Measurements from ENCODE around the gene NME4.

NME4 gene

DNA sequence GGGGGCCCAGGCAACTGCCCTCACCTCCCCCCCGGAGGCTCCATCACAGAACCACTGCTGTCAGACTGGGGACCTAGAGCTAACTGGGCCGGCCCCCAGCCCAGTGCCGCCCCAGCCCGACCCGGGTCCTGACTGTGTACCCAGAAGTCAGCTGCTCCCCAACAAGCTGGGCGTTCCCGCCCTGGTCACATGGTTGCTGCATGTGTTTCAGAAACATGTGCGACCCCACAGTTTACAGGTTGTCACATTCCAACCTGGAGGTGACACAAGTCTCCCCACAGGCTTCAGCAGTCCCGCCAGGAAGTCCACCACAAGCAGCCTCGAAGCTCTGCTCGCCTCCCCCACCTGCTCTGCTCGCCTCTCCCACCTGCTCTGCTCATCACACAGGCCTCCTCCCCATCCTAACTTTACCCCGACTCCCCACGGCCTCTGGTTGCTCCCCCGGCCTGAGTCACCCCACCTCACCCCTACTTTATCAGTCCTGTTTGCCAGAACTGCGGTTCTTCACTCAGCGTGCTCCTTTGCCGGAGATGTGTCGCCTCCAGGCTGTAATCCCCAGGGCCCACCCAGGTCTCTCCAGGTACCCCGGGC, 27.6 kb upstream of the NME4 start:
- H3K27ac Mint-ChIP-seq, result no peak overlapping the region
- H3K4me1 Mint-ChIP-seq (ENCODE audit: low read depth), result peaks cover 14% of the 10 kb centered on the region
- peaks cover 18% of the 10 kb centered on the region for H3K36me3 Mint-ChIP-seq (ENCODE audit: low read depth)
- H3K9me3 Mint-ChIP-seq, result no peaks in the 10 kb centered on the region
- H3K4me3 Mint-ChIP-seq, result peak overlapping the region; percentile 73
- DNase-seq (ENCODE audit: low spot score), result no peak
- H3K27me3 Mint-ChIP-seq (ENCODE audit: low read depth), result no peaks in the 10 kb centered on the region

DNA sequence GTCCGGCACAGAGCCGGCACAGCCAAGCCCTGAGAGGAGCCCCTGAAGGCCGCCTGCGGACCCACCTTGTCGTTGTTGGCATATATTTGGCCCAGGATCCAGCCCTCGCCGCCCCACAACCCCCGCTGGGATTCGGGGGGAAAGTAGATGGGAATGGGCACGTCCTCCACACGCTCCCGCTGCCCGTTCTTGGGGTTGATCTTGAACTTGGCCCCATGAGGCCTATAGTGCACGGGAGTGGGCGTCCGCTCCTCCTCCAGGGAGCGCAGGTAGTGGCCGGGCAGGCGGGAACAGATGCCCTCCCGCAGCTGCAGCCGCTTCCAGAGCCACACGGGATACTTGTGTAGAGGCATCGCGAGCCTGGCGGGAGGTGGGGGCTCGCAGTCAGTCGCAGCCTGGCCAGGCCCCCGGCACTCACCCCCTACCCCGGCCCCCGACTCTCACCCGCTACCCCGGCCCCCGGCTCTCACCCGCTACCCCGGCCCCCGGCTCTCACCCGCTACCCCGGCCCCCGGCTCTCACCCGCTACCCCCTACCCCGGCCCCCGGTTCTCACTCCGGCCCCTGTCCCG, 27.0 kb upstream of the NME4 start:
- no peaks in the 10 kb centered on the region for H3K27me3 Mint-ChIP-seq (ENCODE audit: low read depth)
- peak overlapping the region; percentile 41 for H3K27ac Mint-ChIP-seq
- H3K4me3 Mint-ChIP-seq, result peak overlapping the region; percentile 73
- DNase-seq (ENCODE audit: low spot score), result no peak
- H3K36me3 Mint-ChIP-seq (ENCODE audit: low read depth), result peaks cover 18% of the 10 kb centered on the region
- H3K4me1 Mint-ChIP-seq (ENCODE audit: low read depth), result peaks cover 14% of the 10 kb centered on the region
- no peaks in the 10 kb centered on the region for H3K9me3 Mint-ChIP-seq

DNA sequence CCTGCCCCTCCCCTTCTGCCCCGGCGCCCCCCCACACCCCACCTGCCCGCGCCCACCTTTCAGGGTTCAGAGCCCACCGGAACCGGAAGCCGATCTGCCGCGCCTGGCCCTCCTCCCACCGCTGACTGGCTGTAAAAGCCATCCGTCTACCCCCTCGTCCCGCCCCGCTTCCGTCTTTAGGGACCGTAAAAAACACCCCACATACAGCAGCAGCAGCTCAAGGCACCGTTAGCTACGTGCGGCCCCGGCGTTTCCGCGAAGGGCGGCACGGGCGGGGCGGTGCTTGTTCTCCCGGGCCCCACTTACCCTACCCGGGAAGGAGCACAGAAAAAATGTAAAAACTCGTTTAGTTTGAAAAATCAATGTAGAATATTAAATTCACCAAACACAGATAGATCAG, 26.6 kb upstream of the NME4 start, which contains the start of gene MRPL28:
TSS of gene MRPL28 (minus strand) at position 96 of the 400 bp plus-strand sequence. CDS start 320 bp downstream, outside the sequence.
- Mint-ChIP-seq H3K36me3 (ENCODE audit: low read depth) (peaks cover 18% of the 10 kb centered on the region), H3K4me3 (peak within 1 kb of the TSS; percentile 94), H3K9me3 (no peaks in the 10 kb centered on the region), H3K27me3 (ENCODE audit: low read depth) (no peaks in the 10 kb centered on the region), H3K27ac (peak within 1 kb of the TSS; percentile 97), H3K4me1 (ENCODE audit: low read depth) (peaks cover 14% of the 10 kb centered on the region)
- DNase-seq (ENCODE audit: low spot score), result peak; percentile 92

DNA sequence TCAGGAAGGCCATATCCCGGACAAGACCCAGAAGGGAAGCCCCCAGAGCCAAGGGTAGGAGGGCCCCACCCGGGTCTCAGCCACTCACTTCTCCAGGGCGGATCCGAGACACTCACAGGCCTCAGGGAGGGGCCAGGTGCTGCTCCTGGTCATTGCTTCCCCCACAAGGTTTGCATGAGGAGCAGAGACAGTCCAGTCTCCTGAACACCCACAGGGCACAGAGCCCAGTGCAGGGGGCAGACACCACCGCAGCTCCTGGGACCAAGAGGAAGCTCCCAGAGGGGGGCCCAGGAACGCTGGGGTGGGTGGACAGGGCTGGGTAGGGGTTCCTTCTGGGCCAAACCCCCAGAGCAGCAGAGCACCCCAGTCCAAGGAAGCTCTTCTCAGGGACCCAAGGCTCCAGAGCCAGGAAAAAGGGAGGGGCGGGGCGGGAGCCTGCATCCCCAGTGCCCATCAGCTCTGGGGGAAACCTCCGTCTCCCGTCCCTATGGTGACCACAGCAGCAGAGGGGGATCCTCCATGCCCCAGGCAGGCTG, 26.0 kb upstream of the NME4 start:
- no peaks in the 10 kb centered on the region for H3K27me3 Mint-ChIP-seq (ENCODE audit: low read depth)

DNA sequence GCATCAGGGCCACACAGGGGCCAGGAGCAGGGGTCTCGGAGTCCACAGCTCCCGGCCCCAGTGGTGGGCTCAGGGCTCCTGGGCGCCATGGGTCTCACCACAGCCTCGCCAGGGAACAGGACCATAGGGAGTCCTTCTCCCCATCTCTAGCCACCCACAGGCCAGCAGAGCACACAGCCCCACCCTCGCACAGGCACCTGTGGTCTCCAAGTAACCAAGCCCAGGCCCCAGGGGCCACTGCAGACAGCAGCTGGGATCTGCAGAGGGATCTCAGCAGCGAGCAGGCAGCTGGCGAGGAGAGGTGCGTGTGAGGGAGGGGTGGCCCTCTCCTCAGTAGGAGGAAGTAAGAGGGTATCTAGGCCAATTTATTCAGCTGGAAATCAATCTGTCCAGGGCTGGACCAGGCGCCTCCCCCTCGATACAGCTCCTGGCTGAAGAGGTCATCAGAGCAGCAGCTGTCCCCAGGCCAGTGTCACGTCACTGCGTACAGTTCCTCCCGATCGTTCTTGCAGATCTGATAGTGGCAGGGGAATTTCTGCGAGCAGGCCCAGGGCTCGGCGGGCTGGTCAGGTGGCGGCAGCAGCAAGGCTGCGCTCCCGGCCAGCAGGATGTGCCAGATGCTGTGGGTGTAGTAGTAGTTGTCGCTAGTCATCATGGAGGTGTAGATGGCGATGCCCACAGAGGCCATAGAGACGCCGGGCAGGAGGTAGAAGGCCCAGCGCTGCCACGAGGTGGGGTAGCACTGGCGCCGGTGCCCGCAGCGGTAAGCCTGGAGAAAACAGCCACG, 25.3 kb upstream of the NME4 start:
- H3K4me3 Mint-ChIP-seq, result no peak overlapping the region
- H3K4me1 Mint-ChIP-seq (ENCODE audit: low read depth), result peaks cover 14% of the 10 kb centered on the region
- peaks cover 18% of the 10 kb centered on the region for H3K36me3 Mint-ChIP-seq (ENCODE audit: low read depth)
- no peak overlapping the region for H3K27ac Mint-ChIP-seq
- no peak for DNase-seq (ENCODE audit: low spot score)
- H3K27me3 Mint-ChIP-seq (ENCODE audit: low read depth), result no peaks in the 10 kb centered on the region
- H3K9me3 Mint-ChIP-seq, result no peaks in the 10 kb centered on the region

More for the DNA sequence above, 26.0 kb upstream of the NME4 start:
- Mint-ChIP-seq H3K4me1 (ENCODE audit: low read depth) (peaks cover 14% of the 10 kb centered on the region), H3K36me3 (ENCODE audit: low read depth) (peaks cover 18% of the 10 kb centered on the region), H3K9me3 (no peaks in the 10 kb centered on the region), H3K27ac (peak overlapping the region; percentile 97), H3K4me3 (peak overlapping the region; percentile 94)
- DNase-seq (ENCODE audit: low spot score), result no peak

DNA sequence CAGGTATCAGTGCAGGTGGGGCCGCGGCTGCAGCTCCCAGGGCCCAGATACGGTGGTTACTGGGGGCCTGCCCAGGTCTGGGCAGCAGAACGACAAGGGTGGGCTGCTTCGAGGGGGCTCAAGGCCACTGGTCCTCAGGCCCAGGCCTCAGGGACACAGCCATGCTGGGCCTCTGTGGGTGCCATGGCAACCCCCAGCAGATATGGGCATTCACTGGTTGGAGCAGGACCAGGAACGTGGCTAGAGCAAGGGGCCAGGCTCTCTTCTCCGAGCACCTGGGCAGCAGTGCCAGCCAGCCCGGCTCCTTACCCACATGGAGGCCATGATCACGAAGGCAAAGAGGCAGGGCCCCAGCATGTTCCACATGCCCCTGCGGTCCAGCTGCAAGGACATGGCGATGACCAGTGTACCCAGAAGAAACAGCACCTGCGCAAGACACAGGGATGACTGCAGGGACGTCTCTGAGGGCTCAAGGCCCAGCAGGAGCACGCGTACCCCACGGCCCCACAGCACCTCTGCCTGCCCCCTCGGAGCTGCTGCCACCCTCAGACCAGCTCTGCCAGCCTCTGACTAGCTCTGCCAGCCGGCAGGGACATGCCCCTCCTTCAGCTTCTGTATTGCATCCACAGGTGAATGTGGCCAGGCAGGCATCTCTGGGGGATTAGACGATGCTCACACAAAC, 24.6 kb upstream of the NME4 start:
- Mint-ChIP-seq H3K27ac (no peak overlapping the region), H3K36me3 (ENCODE audit: low read depth) (peaks cover 14% of the 10 kb centered on the region), H3K9me3 (no peaks in the 10 kb centered on the region), H3K27me3 (ENCODE audit: low read depth) (no peaks in the 10 kb centered on the region), H3K4me1 (ENCODE audit: low read depth) (peaks cover 14% of the 10 kb centered on the region), H3K4me3 (no peak overlapping the region)
- DNase-seq (ENCODE audit: low spot score), result no peak

DNA sequence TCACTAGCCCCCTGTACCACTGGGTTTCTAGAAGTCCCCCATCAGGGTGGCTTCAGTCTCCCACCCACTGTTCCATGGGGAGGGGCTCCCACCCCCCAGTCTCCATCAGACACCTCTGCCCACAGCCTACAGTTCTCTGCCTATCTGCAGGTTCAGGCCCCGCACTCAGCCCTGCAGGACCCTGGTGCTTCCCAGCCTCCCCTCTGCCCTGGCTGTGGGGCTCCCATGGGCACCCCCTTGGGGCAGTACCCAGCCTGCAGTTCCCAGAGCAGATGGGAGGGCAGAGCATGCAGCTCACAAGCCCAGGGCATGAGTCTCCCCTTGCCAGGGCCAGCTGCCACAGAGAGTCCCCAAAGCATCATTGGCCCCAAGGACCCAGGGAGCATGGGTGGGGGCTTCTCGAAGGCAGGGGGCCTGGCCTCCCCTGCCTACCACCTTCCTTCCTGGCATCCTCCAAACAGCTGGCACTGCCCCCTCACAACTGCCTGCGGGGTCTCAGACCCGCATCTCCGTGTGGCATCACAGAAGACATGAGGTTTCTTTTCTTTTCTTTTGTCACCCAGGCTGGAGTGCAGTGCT, 23.9 kb upstream of the NME4 start:
- H3K4me3 Mint-ChIP-seq, result no peak overlapping the region
- peaks cover 14% of the 10 kb centered on the region for H3K4me1 Mint-ChIP-seq (ENCODE audit: low read depth)
- no peak for DNase-seq (ENCODE audit: low spot score)
- no peaks in the 10 kb centered on the region for H3K9me3 Mint-ChIP-seq
- no peaks in the 10 kb centered on the region for H3K27me3 Mint-ChIP-seq (ENCODE audit: low read depth)
- no peak overlapping the region for H3K27ac Mint-ChIP-seq
- H3K36me3 Mint-ChIP-seq (ENCODE audit: low read depth), result peaks cover 9% of the 10 kb centered on the region

DNA sequence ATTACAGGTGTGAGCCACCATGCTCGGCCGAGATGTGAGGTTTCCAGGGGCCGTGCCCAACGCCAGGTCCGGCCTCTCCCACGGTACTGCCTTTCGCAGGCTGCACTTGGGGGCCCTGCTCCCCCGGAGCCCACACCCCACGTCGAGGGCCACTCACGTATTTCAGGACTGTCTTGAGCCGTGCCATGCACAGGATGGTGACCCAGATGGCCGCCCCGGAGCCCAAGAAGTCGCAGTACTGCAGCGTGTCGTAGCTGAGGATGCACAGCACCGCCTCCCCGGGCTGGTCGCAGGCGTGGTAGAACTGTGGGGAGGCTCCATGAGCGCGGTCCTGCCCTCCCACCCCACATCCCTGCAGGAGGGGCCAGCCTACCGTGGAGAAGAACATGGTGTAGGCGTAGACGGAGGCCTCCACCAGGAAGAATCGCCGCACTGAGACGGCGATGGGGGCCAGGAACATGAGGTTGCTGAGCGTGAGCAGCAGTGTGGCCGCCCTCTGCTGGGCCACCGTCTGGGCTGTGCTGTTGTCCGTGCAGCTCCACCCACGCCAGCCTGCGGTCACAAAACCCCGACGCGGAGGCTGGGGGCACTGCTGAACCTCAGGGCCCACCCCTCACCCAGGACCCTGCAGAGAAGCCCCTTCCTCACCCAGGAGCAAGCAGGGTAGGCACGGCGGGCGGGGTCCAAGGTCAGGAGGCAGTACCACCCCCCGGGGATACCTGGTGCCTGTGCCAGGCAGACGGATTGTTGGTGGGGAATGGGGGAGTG, 23.0 kb upstream of the NME4 start:
- no peak overlapping the region for H3K27ac Mint-ChIP-seq
- no peaks in the 10 kb centered on the region for H3K9me3 Mint-ChIP-seq
- H3K36me3 Mint-ChIP-seq (ENCODE audit: low read depth), result peaks cover 7% of the 10 kb centered on the region
- DNase-seq (ENCODE audit: low spot score), result no peak
- no peak overlapping the region for H3K4me3 Mint-ChIP-seq
- peaks cover 14% of the 10 kb centered on the region for H3K4me1 Mint-ChIP-seq (ENCODE audit: low read depth)
- H3K27me3 Mint-ChIP-seq (ENCODE audit: low read depth), result no peaks in the 10 kb centered on the region

DNA sequence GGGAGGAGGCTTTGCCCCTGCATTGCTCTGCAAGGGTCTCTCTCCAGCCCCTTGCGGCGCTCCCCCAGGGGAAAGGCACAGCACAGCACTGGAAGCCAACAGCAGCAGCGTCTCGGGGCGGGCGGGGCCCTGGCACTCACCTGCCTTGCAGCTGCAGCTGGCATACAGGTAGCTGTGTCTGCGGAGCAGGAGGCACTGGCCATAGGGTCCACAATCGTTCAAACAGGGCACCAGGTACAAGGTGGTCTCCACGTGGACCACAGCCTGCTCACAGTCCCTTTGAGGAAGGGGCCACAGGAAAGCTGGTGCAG, 22.4 kb upstream of the NME4 start:
- no peak for DNase-seq (ENCODE audit: low spot score)
- no peak overlapping the region for H3K4me3 Mint-ChIP-seq
- peaks cover 6% of the 10 kb centered on the region for H3K36me3 Mint-ChIP-seq (ENCODE audit: low read depth)
- H3K27ac Mint-ChIP-seq, result no peak overlapping the region
- H3K4me1 Mint-ChIP-seq (ENCODE audit: low read depth), result peaks cover 11% of the 10 kb centered on the region
- H3K27me3 Mint-ChIP-seq (ENCODE audit: low read depth), result no peaks in the 10 kb centered on the region
- no peaks in the 10 kb centered on the region for H3K9me3 Mint-ChIP-seq

DNA sequence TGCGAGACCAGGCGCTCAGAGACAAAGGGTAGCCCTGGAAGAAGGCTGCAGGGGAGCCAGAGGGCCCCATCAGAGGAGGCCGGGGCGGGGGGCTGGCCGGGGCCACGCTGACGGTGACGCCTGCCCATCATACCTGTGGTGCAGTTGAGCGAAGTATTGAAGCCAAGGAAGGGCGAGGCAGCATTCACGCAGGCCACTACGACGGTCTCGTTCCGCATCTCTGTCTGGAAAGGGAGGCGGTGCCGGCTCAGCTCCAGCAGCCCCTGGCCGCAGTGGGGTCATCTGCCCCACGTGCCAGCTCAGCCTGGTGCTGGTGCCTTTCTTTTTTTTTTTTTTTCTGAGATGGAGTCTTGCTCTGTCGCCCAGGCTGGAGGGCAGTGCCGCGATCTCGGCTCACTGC, 21.8 kb upstream of the NME4 start:
- Mint-ChIP-seq H3K4me1 (ENCODE audit: low read depth) (peaks cover 10% of the 10 kb centered on the region), H3K36me3 (ENCODE audit: low read depth) (peaks cover 6% of the 10 kb centered on the region), H3K4me3 (no peak overlapping the region), H3K27me3 (ENCODE audit: low read depth) (no peaks in the 10 kb centered on the region), H3K9me3 (no peaks in the 10 kb centered on the region), H3K27ac (no peak overlapping the region)
- no peak for DNase-seq (ENCODE audit: low spot score)

DNA sequence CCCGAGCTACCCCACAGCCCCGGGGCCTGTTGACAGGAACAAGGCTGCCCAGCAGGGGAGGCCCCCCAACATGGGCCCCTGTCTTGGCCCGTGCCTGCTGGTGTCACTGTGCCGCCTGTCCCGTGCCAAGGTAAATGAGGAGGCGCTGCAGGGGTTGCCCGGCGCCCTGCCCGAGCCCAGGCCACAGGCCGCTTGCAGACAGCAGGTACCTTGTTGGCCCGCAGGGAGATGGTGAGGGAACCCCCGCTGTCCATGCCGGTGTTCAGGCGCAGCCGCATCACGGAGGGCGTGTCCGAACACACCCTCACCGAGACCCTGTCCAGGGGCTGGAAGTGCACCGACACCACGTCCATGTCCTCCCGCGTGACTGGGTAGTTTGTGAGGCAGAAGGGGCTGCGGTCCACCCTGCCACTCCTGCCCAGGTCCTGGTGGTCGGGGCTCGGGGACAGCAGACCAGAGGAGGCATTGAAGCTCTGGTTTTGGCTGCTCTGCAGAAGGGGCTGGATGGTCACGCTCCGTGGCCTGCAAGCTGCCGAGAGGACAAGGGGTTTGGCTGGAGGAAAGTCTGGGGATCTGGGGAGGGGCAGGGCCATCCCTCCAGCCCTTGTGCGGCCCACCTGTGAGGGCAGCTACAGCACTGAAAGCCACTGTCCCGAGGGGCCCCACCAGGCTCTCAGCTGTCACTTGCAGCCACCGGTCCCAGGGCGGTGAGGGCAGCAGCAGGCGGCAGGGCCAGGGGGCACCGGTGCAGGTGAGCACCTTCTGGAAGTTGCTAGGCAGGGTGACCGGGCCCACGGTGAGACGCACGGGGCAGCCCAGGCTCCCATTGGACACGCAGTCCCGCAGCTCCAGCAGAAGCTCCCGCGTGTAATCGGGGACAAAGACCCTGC, 20.8 kb upstream of the NME4 start:
- Mint-ChIP-seq H3K27me3 (ENCODE audit: low read depth) (no peaks in the 10 kb centered on the region), H3K4me3 (no peak overlapping the region), H3K36me3 (ENCODE audit: low read depth) (peaks cover 3% of the 10 kb centered on the region), H3K4me1 (ENCODE audit: low read depth) (peaks cover 3% of the 10 kb centered on the region), H3K9me3 (no peaks in the 10 kb centered on the region), H3K27ac (no peak overlapping the region)
- DNase-seq (ENCODE audit: low spot score), result no peak

DNA sequence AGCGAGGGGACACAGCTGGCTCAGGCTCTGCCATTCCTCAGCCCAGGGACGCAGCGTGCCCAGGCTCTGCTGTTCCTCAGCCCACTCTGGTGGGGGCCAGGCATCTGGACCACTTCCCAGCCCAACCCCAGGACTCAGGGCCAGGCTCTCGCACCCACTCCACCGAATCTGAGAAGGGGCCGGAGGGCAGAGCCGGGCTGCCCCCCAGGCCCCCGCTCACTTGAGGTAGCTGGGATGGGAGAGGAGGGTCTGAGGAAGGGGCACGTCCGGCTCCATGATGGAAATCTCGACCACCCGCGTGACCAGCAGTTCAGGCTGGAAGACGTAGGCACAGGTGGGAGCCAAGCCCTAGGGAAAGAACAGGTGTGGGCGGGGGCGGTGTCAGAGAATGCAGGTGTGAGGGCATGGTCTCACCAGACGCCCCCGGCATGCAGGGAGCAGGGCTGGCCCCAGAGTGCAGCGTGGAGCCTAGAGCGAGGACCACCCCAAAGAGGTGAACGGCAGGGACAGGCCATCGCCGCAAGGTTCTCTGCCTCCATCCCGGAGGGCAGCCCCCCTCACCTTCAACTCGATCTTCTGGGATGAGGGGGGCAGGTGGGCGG, 20.1 kb upstream of the NME4 start:
- peaks cover 3% of the 10 kb centered on the region for H3K4me1 Mint-ChIP-seq (ENCODE audit: low read depth)
- H3K36me3 Mint-ChIP-seq (ENCODE audit: low read depth), result peaks cover 2% of the 10 kb centered on the region
- no peak overlapping the region for H3K27ac Mint-ChIP-seq
- no peaks in the 10 kb centered on the region for H3K27me3 Mint-ChIP-seq (ENCODE audit: low read depth)
- DNase-seq (ENCODE audit: low spot score), result no peak
- H3K4me3 Mint-ChIP-seq, result no peak overlapping the region
- no peaks in the 10 kb centered on the region for H3K9me3 Mint-ChIP-seq

Data from T-helper 2 cell treated with Interferon-gamma antibody and Interleukin-4, amounts not matched to agents 5 μg/mL and 100 μg/mL, for 36 hours (primary cell).